Stimulated activated CD4-positive, alpha-beta T cell treated with anti-CD3 and anti-CD28 coated beads, Interleukin-12 subunit alpha, Interleukin-12 subunit beta, amount 100 ng/mL, for 48 hours (primary cell): ENCODE results near the gene BSN.
"Not testable (repeated sequence)": the region's sequence is repeated elsewhere in the genome, so short reads cannot be mapped to it uniquely, and the experiment has no call there.

ENCODE experiments used
- DNase-seq, 3 donors: peaks; one replicate each; pipeline ENCODE4 v3.0.0-alpha.2; 2020; ENCODE audit warnings: low read depth in 2 of 3, low spot score in 1 of 3

BSN gene

DNA sequence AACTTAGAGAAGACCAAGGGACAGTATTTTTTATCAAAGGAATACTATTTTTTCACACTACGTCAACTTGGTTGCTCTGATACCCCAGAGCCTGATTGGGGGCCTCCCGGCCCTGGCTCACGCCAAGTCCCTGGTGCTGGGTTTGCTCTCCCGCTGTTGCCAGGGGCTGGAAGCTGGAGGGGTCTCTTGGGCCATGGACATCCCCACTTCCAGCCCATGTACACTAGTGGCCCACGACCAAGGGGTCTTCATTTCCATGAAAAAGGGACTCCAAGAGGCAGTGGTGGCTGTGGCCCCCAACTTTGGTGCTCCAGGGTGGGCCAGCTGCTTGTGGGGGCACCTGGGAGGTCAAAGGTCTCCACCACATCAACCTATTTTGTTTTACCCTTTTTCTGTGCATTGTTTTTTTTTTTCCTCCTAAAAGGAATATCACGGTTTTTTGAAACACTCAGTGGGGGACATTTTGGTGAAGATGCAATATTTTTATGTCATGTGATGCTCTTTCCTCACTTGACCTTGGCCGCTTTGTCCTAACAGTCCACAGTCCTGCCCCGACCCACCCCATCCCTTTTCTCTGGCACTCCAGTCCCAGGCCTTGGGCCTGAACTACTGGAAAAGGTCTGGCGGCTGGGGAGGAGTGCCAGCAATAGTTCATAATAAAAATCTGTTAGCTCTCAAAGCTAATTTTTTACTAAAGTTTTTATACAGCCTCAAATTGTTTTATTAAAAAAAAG, 20.3 kb upstream of the BSN start:
- DNase-seq: no peak

DNA sequence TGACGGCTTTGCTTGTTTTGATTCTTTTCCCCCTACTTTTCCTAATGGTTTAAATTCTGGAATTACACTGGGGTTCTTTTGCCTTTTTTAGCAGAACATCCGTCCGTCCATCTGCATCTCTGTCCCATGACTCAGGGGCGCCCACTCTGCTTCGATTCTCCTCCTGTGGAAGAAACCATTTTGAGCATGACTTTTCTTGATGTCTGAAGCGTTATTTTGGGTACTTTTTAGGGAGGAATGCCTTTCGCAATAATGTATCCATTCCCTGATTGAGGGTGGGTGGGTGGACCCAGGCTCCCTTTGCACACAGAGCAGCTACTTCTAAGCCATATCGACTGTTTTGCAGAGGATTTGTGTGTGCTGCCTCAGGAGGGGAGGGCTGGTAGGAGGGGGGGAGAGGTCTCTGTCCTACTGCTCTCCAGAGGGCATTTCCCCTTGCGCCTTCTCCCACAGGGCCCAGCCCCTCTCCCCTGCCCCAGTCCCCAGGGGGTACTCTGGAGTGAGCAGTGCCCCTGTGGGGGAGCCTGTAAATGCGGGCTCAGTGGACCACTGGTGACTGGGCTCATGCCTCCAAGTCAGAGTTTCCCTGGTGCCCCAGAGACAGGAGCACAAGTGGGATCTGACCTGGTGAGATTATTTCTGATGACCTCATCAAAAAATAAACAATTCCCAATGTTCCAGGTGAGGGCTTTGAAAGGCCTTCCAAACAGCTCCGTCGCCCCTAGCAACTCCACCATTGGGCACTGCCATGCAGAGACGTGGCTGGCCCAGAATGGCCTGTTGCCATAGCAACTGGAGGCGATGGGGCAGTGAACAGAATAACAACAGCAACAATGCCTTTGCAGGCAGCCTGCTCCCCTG, 19.5 kb upstream of the BSN start:
- DNase-seq: no peak

DNA sequence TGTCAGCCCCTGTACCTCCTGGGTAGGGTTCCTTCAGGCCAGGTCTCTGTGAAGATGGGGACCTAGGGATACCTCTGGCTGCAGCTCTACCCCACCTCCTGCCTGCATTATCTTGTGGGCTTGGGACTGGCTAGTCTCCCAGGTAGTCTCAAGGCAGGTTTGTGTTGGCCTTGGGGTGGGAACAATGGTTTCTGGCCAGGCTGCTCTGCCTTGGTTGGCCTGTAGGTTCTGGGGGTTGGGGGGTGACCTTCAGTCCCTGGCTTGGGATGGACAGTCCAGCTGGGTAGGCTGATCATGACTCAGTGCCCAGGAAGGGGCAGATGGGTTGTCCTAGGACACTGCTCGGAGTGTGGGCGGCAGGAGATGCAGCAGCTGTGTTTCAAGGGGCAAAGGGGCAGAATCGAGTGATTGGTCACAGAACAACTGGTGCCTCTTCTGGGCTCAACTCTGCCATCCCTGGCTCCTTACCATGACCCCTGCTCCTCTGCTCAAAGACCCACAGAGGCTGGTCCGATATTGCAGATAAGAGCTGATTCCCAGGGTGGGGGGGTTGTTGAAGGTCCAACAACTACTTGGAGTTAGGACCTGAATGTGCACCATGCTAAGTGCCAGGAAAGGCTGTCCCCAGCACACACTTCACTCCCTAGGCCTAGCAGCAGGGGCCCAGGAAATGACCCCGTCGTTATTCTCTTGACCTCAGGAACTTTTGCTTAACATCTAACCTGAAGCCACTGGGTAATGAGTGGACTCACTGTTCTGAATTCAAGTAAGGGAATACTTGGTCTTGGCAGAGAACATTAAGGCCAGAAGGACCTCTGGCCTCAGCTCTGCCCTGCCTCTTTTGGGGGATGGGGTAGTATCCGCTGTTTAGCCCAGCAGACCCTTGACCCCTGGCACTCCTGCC, 18.1 kb upstream of the BSN start:
- no peak for DNase-seq

DNA sequence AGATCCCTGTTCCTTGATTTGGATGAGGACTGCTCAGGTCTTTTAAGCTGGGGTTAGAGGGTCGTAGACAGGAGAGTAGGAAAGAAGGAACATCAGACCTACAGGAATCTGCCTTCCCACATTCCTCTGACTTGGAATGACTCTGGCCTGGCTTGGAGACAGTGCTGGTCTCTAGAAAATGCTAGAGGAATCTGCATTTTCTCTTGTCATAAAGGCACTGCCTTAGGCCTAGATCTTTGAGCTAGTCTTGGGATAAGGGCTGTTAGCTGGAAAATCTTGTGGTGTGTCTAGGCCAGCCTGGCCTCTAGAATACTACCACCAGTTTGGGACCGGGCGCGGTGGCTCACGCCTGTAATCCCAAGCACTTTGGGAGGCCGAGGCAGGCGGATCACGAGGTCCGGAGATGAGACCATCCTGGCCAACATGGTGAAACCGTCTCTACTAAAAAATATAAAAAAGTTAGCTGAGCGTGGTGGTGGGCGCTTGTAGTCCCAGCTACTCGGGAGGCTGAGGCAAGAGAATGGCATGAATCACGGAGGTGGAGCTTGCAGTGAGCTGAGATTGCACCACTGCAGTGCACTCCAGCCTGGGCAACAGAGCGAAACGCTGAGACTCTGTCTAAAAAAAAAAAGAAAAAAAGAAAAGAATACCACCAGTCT, 17.3 kb upstream of the BSN start:
- no peak for DNase-seq

DNA sequence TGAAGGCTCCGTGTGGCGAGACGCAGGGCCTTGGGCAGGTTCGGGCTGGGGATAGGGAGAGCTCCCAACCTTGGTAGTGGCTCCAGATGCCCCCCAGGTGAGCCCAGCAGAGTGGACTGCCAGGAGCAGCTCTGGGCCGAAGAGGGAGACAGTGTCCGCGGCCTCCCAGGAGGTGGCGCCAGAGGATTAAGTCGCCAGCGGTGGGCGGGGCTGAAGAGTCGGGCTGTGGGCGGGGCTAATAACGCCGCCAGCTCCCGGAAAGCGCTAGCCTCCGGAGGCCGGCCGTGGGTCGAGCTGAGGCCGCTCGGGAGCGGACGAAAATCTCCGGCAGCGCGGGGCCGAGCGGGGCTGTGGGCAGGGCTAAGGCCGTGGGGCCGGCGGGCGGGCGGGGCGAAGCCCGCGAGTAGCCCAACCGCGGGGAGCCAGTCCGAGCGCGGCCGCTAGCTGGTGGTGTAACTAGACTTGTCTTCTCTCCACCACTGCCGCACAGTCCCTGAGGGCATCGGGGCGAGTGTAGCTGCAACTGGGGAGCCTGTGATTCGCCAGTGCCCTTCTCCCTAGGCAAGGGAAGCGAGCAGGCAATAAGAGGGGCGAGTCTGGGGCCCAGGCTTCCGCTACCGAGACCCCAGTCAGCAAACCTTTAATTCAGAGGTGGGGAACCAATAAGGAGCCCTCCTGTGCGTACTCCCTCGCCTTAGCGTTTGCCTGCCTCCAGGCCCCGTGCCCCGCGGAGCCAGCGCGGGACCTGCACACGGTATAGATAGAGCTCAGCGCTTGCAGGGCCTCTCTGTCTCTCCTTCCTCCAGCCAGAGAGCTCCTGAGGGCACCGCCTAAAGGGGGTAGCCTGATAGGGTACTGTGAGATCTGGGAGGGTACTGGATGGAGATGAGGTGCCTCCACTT, 14.4 kb upstream of the BSN start:
- DNase-seq: peak; percentile 84 to 97 (median 89)

DNA sequence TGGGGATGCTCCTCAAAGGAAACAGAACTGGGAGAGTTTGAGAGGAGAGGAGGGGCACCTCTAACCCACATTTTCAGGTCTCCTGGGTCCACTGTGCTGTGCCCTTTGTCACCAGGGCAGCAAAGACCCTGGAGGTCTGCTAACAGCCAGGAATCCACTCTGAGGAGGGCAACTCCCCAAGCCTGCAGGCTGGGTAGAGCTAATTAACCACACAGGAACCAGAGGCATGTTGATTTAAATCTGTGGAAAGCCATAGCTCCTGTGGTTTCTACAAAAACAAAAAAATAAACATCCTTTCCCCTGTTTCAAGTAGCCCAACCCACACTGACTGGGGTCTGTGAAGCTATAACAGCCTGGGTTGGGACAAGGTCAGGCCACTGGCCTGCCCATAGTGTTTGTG, 2.2 kb upstream of the BSN start:
- DNase-seq: no peak

DNA sequence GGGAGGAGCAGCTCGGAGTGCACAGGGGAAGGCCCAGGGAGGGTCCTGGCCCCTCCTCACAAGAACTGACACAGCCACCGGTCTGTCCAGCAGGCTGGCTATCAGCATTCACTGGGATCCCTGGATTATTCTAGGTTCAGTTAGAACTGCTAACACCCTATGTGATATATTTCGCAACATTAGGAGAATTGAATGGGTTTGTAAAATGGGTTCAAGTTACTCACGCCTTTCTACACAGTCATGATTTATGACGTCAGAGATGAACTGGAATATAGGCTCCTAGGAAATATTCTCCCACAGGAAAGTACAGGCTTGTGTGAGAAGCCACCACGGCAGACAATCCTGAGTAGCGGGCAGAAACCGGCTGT, 969 bp upstream of the BSN start:
- DNase-seq: no peak

DNA sequence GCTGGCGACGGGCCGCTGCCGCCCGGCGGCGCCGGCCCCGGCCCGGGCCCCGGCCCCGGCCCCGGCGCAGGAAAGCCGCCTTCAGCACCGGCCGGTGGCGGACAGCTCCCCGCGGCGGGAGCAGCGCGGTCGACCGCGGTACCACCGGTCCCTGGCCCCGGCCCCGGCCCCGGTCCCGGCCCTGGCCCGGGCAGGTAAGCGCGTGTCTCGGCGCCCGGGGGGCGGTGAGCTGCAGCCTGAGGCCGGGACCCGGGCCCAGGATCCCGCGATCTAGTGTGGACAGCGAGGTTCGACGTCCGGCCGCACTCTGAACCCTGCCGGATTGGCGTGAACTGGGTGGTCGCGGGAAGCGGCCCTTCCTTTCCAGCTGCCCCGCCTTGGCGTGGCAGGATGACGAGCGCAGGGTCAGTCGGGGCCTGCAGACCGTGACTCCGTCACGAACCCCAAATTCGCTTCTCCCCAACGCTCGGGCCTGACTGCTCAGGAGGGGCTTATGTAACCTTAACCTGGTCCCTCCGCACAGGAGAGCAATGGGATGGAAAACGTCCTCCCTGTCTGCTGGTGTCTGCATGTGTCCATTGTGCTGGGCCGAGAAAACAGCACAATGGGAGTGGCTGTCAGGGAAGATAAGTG, 472 bp downstream of the BSN start:
- peak in 2 of 3 donors; percentile 8 to 48 for DNase-seq

DNA sequence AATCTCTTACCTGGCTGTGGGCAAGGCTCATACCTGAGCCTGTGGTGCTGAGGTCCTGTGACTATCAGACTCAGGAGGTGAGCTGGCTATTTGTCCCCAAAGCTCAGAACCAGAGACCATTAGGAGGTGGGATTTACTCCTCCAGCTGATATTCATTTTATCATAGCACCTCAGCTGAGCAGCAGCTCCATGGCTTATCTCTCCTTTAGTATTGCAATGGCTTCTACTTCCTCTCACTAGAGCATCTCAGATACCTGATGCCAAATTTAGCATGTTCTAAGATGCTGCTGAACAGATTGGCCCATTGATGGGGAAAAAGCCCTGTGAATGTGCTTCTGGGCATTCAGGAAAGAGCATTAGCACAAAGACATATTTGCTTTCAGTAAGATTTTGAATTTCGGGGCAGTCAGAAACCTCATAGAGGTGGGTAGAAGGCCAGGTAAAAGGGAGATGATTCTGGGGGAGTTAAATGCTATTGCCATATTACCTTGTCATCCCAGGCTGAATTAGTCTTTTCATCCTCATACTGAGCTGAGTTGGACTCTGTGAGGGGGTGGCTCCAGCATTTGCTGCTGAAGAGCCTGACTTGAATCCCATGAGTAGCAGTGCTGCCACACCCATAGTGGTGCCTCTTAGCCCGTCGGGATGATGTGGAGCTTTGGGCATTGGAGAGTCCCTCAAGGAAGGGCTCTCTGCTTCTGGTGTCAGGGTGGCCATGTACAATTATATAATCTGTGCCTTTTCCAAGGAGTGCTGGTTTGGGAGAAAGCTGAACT, 2.4 kb downstream of the BSN start:
- DNase-seq: no peak

DNA sequence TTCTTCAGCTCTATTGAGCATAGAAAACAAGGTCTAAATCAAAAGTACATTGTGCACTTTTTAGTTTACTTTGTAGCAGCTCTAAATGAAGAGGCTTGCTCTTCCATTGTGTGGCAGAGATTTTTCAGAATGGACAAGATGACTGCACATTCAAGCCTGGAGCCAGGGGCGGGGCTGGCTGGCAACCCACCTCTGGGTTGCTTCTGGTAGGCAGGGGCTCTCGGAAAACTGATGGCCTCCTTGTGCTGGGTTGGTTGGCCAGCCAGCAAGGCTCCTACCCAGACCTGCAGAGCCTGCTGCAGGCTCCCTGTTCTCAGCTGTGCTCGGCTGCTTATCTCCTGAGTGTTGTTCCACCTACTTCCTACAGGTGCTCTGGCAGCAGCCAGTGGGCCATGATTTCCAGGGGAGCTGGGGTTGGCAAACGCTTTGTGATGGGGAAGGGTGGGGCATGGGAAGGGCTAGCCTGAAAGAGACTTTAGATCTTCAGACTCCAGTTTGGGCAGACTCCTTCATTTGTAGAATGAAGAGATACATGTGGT, 8.8 kb downstream of the BSN start:
- DNase-seq: no peak

DNA sequence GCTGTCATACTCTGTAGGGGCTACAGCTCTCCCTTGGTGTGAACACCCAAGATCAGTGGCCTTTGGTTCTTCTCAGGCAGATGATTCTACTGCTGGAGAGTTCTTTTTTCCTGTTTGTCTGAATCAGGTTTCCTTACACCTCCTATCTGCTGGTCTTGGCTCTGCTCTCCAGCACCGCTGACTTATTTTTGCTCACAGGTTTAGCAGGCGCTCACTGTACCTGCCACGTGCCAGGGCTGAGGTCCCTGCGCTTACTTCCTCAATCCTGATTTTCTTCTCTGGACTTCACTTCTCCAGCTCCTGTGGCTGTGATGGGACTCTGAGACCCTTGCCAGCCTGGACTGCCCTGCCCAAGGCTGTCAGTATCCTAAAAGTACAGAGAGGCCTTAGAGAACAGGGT, 9.5 kb downstream of the BSN start:
- DNase-seq: no peak

DNA sequence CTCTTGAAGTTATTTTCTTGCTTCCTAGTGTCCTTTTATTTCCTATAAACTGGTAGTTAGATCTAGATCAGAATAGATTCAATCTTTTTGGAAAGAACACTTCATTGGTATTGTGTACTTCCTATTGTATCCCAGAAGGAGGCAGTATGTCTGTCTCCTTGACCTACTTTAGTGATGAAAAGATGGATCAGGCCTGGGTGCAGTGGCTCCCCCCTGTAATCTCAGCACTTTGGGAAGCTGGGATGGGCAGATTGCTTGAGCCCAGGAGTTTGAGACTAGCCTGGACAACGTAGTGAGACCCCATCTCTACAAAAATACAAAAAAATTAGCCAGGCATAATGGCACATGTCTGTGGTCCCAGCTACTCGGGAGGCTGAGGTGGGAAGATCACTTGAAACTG, 12.0 kb downstream of the BSN start:
- DNase-seq: no peak

DNA sequence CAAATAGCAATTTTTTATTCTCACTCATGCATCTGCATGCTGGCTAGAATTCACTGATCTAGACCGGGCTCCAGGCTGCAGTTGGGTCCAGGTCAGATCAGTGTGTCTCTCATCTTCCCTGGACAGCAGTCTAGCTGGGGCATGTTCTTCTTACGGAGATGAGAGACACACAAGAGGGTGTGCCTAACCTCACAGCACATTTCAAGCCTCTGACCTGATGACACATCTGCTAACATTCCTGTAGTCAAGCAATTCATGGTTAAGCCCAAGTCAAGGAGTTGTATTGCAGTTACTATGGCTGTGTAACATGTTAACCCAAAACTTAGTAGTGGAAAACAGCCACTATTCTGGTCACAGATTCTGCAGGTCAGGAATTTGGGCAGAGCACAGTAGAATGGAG, 13.1 kb downstream of the BSN start:
- DNase-seq: no peak

DNA sequence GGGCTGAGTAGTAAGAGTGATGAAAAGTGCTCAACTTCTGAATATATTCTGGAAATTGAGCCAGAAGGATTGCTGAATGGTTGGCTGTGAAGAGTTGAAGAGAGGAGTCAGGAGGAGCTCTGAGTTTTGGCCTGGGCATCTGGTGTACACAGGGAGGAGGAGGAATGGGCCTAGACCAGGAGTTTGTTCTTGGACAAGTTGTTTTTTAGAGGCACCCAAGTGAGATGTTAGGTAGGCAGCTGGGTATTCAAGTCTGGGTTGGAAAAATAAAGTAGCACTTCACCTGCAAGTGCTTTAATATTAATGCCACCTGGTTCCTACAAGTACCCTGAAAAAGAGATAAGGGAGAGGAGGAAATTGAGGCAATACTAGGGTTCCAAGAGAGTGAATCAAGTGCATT, 14.7 kb downstream of the BSN start:
- DNase-seq: no peak

DNA sequence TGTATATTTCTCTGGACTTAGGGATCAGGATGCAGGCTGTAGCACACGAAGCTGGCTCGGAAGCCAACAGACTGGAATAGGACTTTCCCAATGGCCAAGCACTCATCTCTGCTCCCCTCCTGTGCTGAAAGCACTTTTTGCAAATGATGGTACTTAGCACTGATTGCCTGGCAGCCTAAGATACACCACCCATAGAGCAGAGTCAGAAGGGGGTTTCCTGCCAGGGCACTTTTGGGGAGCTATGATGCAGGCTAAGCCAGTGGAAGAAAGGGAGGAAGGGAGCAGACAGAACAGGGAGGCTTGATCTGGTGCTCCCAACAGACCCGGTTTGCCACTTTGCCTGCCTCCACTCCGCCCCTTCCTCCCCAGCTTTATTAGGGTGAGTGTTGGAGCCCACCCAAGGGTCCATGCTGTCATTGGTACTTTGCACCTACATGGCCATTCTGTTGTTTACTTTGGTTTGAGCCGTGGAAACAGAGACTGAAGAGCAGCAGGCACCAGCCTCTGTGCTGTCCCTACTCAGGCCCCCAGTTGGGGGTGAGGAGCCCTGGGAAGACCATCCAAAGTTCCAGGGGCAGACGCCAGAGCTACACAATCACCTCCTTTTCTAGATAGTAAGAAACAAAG, 15.9 kb downstream of the BSN start:
- DNase-seq: no peak

DNA sequence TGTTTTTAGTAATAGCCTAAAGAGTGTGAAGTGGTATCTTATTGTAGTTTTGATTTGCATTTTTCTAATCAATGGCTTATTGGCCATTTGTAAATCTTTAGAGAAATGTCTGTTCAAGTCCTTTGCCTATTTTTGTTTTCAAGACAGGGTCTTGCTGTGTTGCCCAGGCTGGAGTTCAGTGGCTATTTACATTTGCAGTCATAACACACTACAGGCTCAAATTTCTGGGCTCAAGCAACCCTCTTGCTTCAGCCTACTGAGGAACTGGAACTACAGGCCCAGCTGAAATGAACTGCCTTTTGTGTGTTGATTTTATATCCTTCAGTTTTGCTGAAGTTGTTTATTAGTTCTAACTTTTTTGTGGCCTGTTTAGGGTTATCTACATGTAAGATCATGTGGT, 27.9 kb downstream of the BSN start:
- no peak for DNase-seq

DNA sequence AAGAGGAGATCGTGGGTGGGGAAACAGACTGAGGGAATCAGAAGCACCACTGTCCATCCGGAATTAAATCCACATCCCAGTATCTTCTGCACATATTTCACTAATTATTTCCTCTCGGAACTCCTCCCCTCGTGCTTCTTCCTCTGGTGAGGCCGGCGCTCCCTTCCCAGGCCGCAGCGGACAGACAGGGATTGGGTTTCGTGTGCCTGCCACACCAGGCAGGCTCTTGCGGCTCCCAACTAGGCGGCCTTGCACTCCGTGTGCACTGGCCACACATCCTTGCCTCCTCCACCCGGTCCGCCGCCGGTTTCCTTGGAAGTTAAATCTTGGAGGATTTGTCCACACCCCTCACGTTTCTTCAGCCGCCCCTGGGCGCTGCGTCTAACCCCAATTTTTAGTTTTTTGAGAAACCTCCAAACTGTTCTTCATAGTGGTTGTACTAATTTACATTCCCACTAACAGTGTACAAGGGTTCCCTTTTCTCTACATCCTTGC, 31.0 kb downstream of the BSN start:
- DNase-seq: not testable (repeated sequence)

DNA sequence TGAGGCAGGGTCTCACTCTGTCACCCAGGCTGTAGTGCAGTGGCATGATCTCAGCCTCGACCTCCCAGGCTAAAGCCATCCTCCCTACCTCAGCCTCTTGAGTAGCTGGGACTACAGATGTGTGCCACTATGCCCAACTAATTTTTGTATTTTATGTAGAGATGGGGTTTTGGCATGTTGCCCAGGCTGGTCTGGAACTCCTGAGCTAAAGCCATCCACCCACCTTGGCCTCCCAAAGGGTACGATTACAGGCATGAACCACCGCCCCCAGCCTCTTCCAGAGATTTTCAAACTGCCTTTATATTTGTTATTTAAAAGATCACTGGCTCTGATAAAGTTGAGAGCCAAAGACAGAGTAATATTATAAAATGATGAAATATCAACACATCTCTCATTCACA, 37.3 kb downstream of the BSN start:
- DNase-seq: no peak
